Activated effector memory CD4-positive, alpha-beta T cell treated with anti-CD3 and anti-CD28 coated beads, Interleukin-2, amount 50 U/mL, for 16 hours (primary cell): ENCODE results near the gene PEX10.

ENCODE experiments used
- DNase-seq: peaks from one replicate; pipeline ENCODE4 v3.0.0-alpha.2; 2020

Gene PEX10

GRCh38 chr1:2442661-2443060 is 30.3 kb upstream of the PEX10 start:
- no peak for DNase-seq

DNA sequence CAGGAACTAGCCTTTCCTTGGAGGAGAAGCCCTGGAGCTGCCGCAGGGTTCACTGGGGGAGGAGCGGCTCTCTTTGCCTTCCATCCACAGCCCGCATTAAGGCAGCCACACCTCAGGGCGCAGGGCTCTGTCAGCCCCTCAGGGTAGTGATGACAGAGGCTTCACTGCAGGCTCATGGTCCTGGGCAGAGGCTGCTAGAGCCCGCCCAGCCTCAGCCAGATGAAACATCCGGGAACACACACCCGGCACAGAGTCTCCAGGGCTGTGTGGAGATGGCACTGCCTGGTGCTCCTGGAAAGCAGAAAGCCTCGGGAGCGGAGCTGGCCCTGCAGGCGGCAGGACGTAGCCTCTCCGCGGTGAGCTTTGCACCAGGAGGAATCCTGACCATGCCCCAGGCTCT is 29.4 kb upstream of the PEX10 start:
- no peak for DNase-seq

DNA sequence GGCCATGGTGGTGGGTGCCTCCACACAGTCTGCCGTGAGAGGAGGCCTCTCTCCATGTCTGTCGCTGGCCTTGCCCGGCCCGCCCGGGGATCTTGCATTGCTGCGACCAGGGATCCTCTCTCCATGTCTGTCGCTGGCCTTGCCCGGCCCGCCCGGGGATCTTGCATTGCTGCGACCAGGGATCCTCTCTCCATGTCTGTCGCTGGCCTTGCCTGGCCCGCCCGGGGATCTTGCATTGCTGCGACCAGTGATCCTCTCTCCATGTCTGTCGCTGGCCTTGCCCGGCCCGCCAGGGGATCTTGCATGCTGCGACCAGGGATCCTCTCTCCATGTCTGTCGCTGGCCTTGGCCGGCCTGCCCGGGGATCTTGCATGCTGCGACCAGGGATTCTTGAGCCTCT is 28.0 kb upstream of the PEX10 start:
- DNase-seq = peak; percentile 68

GRCh38 chr1:2439369-2439768 is 27.0 kb upstream of the PEX10 start:
- DNase-seq = no peak

DNA sequence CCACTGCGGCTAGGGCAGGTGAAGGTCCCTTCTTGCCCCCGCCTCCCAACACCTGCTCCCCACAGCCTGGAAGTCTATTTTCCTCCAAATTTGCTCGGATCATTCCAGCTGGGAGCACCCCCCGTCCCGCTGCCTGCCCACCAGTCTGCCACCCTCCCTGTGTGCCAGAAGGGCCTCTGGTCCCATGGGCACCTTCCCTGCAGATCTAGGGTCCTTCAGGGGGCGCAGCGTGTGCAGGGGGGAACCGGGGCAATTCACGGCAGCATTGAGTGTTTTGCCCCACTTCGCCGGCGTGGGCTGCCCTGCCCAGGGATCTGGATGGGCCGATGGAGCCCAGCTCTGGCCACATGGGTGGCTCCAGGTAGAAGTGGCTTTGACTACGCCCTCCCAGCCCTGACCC is 26.3 kb upstream of the PEX10 start:
- DNase-seq = no peak

- no peak for DNase-seq
These were observed 25.7 kb upstream of the PEX10 start for GRCh38 chr1:2438038-2438437.

DNA sequence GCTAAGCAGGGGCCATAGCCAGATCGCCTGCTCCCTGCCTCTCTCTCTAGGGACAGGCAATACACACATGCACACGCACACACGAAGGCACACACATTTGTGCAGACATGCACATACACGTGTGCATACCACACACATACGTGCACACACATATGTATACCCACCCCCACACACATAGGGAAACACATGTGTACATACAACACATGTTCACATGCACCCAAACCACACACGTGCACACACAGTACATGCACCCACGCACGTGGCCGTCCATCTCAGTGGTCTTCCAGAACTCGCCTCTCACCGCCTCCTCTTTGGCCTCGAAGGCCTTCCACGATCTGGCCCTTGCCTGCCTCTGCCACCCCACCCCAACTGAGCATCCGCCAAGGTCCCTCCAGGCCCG is 25.3 kb upstream of the PEX10 start:
- no peak for DNase-seq

GRCh38 chr1:2436876-2437275 is 24.5 kb upstream of the PEX10 start:
- DNase-seq = no peak

GRCh38 chr1:2435746-2436355 is 23.5 kb upstream of the PEX10 start:
- DNase-seq = no peak

DNA sequence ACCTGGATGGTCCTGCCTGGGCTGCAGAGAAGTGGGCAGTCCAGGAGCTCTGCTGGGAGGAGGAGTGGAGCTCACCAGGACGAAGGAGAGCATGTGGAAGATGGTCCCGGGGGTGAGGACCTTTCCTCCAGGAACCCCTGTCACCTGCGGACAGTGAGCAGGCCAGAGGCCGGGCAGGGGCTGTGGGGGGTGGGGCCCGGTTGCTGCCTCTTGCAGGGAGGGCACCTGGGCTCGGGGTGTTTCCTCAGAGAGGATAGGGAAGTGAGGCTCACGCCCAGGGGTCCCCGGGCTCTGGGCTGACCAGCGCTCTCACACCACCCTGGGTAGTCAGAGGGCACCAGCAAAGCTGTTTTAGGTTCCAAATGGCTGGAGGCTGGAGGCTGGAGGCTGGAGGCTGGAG is 22.7 kb upstream of the PEX10 start:
- no peak for DNase-seq

- DNase-seq = no peak
These were observed 21.7 kb upstream of the PEX10 start for GRCh38 chr1:2433936-2434655.

DNA sequence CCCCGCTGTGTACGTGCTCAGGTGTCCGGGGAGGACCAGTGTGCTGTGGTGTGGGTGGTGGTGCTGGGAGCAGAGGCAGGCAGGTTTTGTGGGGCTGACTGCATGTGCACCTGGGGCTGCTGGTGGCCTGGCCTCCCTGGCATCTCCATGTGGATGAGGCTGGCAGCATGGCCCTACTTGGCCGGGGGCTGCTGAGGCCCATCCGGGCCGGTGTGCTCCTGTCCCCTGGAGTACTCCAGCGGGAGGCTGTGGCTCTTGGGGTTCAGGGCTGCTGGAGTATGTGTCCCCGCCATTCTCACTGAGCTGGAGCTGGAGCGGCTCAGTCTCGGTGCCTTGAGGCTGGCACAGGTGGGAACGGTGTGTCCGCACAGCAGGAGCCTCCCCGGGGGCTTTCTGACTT is 20.8 kb upstream of the PEX10 start:
- no peak for DNase-seq

DNA sequence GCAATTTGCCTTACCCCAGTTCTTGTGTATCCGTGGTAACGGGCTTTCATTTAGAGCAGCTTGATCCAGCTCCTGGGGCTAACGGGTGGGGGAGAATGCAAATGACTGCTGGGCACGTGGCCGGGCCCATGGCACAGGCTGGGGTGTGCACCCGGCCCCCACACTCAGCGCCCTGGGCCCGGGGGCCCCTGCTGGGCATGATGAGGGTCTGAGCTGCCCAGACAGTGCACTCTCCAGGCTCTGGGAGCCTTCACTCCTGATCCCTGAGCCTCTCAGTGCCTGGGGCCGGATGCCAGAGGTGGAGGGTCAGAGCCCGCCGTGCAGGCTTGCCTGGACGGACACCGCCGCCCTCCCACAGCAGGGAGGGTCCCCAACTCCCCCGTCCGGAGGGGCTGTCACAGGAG is 20.1 kb upstream of the PEX10 start:
- DNase-seq = no peak

- DNase-seq = no peak
These were observed 19.2 kb upstream of the PEX10 start for GRCh38 chr1:2431518-2431917.

DNA sequence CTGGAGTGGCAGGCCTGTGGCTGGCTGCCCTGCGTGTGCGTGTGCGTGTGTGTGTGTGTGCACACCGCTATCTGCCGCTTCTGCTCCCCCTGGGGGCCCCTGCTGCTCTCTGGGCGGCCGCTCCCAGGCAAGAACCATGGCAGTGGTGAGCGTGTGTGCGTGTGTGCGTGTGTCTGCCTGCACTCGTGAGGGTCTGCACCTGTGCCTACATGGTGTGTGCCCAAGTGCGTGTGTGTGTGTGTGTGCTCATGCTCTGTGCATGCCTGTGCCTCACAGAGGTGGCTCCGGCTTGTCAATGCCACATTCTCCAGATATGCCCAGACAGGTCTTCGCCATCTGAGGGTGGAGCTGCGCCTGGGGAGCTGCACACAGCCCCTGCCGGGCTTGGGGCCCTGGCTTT is 18.7 kb upstream of the PEX10 start:
- DNase-seq = no peak

GRCh38 chr1:2430592-2430973 is 18.2 kb upstream of the PEX10 start:
- DNase-seq = no peak

DNA sequence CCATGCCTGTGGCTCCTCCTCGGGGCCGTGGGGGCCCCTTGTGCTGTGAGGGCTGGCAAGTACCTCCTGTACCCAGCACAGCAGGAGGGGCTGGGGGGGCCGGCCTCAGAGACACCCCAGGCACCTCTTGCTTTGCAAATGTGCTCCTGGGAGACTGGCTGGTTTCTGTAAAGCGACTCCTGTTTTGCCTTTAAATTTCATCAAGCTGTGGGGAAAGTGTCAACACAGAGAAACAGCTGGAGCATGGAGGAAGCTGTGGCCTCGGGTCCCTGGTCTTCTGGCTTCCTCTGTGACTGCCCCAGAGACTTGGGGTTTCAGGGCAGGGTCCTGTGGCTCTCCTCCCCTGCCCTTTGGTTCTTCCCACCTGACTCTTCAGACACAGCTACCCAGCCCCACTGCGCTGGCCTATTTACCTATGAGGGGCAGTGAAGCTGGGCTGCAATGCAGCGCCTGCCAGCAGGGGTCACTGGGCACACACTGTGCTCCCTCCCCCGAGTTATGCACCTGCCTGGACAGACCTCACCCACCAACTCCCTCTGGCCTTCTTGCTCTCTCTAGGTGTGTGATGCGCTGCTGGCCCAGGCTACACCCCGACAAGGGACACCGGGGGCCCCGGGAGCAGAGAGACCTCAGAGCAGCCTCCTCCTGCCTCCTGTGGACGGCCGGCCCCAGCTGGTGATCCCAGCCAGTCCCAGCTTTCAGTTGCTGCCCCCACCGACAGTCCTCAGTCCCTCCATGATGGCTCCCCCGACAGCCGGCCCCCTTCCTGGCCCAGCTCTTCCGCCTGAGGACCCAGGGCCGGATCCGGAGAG is 17.6 kb upstream of the PEX10 start:
- DNase-seq = no peak

GRCh38 chr1:2428490-2428889 is 16.1 kb upstream of the PEX10 start:
- DNase-seq = no peak

GRCh38 chr1:2427976-2428375 is 15.6 kb upstream of the PEX10 start:
- no peak for DNase-seq

- no peak for DNase-seq
These were observed 14.7 kb upstream of the PEX10 start for GRCh38 chr1:2427051-2427450.

GRCh38 chr1:2426540-2426939 is 14.2 kb upstream of the PEX10 start:
- no peak for DNase-seq

DNA sequence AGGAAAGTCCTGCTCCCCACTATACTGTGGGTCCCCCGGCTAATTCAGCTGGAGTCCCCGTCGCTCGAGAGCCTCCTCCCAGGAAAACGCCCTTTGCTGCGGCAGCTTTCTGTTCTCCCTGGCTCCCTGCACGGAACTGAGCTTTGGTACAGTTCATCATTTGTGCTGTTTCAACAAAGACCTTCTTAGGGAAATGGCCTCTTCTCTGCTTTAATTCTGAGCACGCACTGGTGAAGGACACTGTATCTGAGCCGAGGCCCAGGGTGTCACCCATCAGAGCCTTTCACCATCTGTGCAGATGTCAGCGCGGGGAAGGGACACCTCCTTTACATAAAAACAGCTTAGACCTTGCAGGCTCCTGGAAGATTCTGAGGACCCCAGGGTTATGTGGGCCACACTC is 13.5 kb upstream of the PEX10 start:
- DNase-seq = no peak

DNA sequence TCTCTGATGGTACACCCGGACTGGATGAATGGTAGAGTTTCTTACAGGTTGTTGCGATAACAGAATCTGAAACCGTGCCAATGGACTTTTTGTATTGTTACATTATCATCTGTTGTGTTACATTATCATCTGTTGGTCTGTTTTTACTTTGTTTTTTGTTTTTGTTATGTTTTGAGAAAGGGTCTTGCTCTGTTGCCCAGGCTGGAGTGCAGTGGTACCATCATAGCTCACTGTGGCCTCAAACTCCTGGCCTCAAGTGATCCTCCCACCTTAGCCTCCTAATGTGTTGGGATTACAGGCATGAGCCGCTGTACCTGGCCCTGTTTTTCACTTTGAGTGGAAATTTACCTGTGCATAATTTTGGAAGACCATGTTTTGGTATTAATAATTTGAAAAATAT is 10.2 kb upstream of the PEX10 start:
- no peak for DNase-seq

- DNase-seq = no peak
These were observed 7.1 kb upstream of the PEX10 start for GRCh38 chr1:2419416-2419815.
